Measurements from ENCODE around the gene HEATR5A. TPM values are rescaled to one million over a fixed set of nuclear protein-coding genes. Genes with fewer than 3 reads are reported as not detected.
"Not testable (repeated sequence)": the region's sequence is repeated elsewhere in the genome, so short reads cannot be mapped to it uniquely, and the experiment has no call there.

HEATR5A gene
- polyA plus RNA-seq, 1 of the 3 experiments (the other 2 are of a cell fraction), result 7.1 TPM

DNA sequence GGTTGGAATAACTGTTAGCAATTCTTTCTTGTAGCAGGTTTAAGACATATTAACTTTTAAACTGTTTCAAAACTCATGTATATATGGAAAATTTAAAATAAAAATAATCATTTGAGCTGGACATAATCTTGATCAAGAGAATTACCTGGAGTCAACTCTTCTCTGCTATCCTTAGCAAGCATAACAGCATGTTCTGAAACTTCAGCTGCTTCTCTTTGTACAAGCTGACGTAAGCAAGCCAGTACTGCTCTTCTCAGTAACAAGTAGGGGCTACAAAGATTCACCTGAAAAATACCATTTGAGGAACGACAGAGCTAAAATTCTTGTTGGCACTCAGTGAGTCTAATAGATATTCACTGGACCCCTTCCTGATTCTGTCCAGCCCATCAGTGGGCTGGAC is 83.0 kb downstream of the HEATR5A start:
- Histone ChIP-seq H3K27ac (ENCODE audit: low read depth in 2 of 2, low read length in 1 of 2) (no peak overlapping the region), H4K20me1 (ENCODE audit: insufficient read depth) (no peaks in the 10 kb centered on the region), H3K36me3 (replicated peaks in 1 of 2; ENCODE audit: control insufficient read depth in 1 of 2, insufficient read depth in 2 of 2, low read length in 1 of 2) (peaks cover 19 to 37% of the 10 kb centered on the region in 2 experiments), H3K9me3 (no peaks in the 10 kb centered on the region), H3K27me3 (ENCODE audit: insufficient read depth) (no peaks in the 10 kb centered on the region), H3F3A (replicated peaks; ENCODE audit: insufficient read depth) (peaks cover 10% of the 10 kb centered on the region), H3K4me1 (ENCODE audit: control insufficient read depth in 1 of 2, insufficient read depth in 2 of 2, low read depth in 1 of 2, low read length in 1 of 2) (no peaks in the 10 kb centered on the region; a peak in 1 of 4 replicates), H2AFZ (ENCODE audit: low read depth) (no peak overlapping the region), H3K9me2 (no peaks in the 10 kb centered on the region), H3K79me2 (ENCODE audit: insufficient read depth) (no peaks in the 10 kb centered on the region), H3K4me3 (ENCODE audit: low read depth in 2 of 2, low read length in 1 of 2) (no peak overlapping the region), H3K4me2 (no peak overlapping the region), H3K9ac (no peak overlapping the region)
- no peak for DNase-seq
- TF ChIP-seq RXRA (IDR thresholded peaks at IDR 0.05; ENCODE audit: borderline replicate concordance, low read depth) (no peak), TAF1 (IDR thresholded peaks at IDR 0.05; ENCODE audit: borderline replicate concordance, low read depth, low read length) (no peak), FOSL2 (IDR thresholded peaks at IDR 0.05; ENCODE audit: borderline replicate concordance, low read depth) (no peak), RCOR1 (IDR thresholded peaks at IDR 0.05; ENCODE audit: low read length) (no peak)
- TF ChIP-seq, protein P1, sequence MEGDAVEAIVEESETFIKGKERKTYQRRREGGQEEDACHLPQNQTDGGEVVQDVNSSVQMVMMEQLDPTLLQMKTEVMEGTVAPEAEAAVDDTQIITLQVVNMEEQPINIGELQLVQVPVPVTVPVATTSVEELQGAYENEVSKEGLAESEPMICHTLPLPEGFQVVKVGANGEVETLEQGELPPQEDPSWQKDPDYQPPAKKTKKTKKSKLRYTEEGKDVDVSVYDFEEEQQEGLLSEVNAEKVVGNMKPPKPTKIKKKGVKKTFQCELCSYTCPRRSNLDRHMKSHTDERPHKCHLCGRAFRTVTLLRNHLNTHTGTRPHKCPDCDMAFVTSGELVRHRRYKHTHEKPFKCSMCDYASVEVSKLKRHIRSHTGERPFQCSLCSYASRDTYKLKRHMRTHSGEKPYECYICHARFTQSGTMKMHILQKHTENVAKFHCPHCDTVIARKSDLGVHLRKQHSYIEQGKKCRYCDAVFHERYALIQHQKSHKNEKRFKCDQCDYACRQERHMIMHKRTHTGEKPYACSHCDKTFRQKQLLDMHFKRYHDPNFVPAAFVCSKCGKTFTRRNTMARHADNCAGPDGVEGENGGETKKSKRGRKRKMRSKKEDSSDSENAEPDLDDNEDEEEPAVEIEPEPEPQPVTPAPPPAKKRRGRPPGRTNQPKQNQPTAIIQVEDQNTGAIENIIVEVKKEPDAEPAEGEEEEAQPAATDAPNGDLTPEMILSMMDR (IDR thresholded peaks at IDR 0.05), result no peak
- TF ChIP-seq, protein P2, sequence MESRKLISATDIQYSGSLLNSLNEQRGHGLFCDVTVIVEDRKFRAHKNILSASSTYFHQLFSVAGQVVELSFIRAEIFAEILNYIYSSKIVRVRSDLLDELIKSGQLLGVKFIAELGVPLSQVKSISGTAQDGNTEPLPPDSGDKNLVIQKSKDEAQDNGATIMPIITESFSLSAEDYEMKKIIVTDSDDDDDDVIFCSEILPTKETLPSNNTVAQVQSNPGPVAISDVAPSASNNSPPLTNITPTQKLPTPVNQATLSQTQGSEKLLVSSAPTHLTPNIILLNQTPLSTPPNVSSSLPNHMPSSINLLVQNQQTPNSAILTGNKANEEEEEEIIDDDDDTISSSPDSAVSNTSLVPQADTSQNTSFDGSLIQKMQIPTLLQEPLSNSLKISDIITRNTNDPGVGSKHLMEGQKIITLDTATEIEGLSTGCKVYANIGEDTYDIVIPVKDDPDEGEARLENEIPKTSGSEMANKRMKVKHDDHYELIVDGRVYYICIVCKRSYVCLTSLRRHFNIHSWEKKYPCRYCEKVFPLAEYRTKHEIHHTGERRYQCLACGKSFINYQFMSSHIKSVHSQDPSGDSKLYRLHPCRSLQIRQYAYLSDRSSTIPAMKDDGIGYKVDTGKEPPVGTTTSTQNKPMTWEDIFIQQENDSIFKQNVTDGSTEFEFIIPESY (IDR thresholded peaks at IDR 0.05; ENCODE audit: borderline replicate concordance, low read depth), result no peak
- TF ChIP-seq, protein P3, sequence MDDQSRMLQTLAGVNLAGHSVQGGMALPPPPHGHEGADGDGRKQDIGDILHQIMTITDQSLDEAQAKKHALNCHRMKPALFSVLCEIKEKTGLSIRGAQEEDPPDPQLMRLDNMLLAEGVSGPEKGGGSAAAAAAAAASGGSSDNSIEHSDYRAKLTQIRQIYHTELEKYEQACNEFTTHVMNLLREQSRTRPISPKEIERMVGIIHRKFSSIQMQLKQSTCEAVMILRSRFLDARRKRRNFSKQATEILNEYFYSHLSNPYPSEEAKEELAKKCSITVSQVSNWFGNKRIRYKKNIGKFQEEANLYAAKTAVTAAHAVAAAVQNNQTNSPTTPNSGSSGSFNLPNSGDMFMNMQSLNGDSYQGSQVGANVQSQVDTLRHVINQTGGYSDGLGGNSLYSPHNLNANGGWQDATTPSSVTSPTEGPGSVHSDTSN (IDR thresholded peaks at IDR 0.05), result no peak
- CTCF ChIA-PET, result interaction anchor here (1.7 kb wide), 1 partner anchor 130 kb away, joined by 5 read pairs; the partner anchor contains the start of gene HECTD1
- POLR2A ChIA-PET, result no interaction called here
- 77% methylated on average over 2 of the region's 2 CpGs for WGBS (ENCODE audit: low lambda C conversion rate)

DNA sequence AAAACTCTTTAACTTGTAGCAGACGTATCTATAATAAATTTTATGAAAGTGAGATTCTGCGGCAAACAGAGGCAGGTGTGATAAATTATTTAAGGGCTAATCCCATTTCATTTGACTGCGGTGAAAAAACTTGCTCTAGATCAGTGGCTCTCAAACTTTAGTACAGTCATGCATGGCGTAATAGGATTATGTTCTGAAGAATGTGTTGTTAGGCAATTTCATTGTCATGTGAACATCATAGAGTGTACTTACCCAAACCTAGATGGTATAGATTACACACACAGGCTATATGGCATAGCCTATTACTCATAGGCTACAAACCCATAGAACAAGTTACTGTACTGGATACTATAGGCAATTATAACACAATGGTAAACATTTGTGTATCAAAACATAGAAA is 83.7 kb downstream of the HEATR5A start:
- H3K36me3 ChIP-seq (replicated peaks in 1 of 2; ENCODE audit: control insufficient read depth in 1 of 2, insufficient read depth in 2 of 2, low read length in 1 of 2), result peaks cover 19 to 38% of the 10 kb centered on the region in 2 experiments
- no peaks in the 10 kb centered on the region; a peak in 1 of 4 replicates for H3K4me1 ChIP-seq (ENCODE audit: control insufficient read depth in 1 of 2, insufficient read depth in 2 of 2, low read depth in 1 of 2, low read length in 1 of 2)
- H3K79me2 ChIP-seq (ENCODE audit: insufficient read depth), result no peaks in the 10 kb centered on the region
- H4K20me1 ChIP-seq (ENCODE audit: insufficient read depth), result no peaks in the 10 kb centered on the region
- no peak for TF ChIP-seq RCOR1 (IDR thresholded peaks at IDR 0.05; ENCODE audit: low read length)
- POLR2A ChIA-PET, result no interaction called here
- H3K9ac ChIP-seq, result no peak overlapping the region
- peaks cover 10% of the 10 kb centered on the region for H3F3A ChIP-seq (replicated peaks; ENCODE audit: insufficient read depth)
- no peak overlapping the region for H3K4me2 ChIP-seq
- 96% methylated on average over 4 of the region's 4 CpGs for WGBS (ENCODE audit: low lambda C conversion rate)
- H3K9me2 ChIP-seq, result no peaks in the 10 kb centered on the region
- no peak overlapping the region for H3K27ac ChIP-seq (ENCODE audit: low read depth in 2 of 2, low read length in 1 of 2)
- H3K9me3 ChIP-seq, result no peaks in the 10 kb centered on the region
- no peak overlapping the region for H3K4me3 ChIP-seq (ENCODE audit: low read depth in 2 of 2, low read length in 1 of 2)
- no peak for DNase-seq
- H2AFZ ChIP-seq (ENCODE audit: low read depth), result no peak overlapping the region
- H3K27me3 ChIP-seq (ENCODE audit: insufficient read depth), result no peaks in the 10 kb centered on the region
- CTCF ChIA-PET, result interaction anchor here (1.7 kb wide), 1 partner anchor 129 kb away, joined by 5 read pairs; the partner anchor contains the start of gene HECTD1

DNA sequence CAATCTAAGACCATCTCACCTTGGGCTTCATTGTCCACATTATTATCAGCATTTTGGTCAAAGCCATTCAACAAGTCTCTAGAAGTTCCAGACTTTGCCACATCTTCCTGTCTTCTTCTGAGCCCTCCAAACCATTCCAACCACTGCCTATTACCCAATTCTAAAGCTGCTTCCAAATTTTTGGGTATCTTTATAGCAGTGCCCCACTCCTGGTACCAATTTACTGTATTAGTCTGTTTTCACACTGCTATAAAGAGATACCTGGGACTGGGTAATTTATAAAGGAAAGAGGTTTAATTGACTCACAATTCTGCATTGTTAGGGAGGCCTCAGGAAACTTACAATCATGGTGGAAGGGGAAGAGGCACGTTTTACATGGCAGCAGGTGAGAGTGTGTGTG is 89.0 kb downstream of the HEATR5A start:
- H3K79me2 ChIP-seq (ENCODE audit: insufficient read depth); POLR2A ChIA-PET; H3K4me2 ChIP-seq; H3K27ac ChIP-seq (ENCODE audit: low read depth in 2 of 2, low read length in 1 of 2); H3F3A ChIP-seq (replicated peaks; ENCODE audit: insufficient read depth); H2AFZ ChIP-seq (ENCODE audit: low read depth); H3K4me3 ChIP-seq (ENCODE audit: low read depth in 2 of 2, low read length in 1 of 2); DNase-seq; H3K27me3 ChIP-seq (ENCODE audit: insufficient read depth); H3K9me2 ChIP-seq; H3K9ac ChIP-seq; H3K4me1 ChIP-seq (ENCODE audit: control insufficient read depth in 1 of 2, insufficient read depth in 2 of 2, low read depth in 1 of 2, low read length in 1 of 2); H4K20me1 ChIP-seq (ENCODE audit: insufficient read depth); H3K9me3 ChIP-seq; CTCF ChIA-PET: not testable (repeated sequence)
- 50% methylated on average over 1 of the region's 1 CpG for whole genome bisulfite sequencing (ENCODE audit: low lambda C conversion rate)
- H3K36me3 ChIP-seq (replicated peaks in 1 of 2; ENCODE audit: control insufficient read depth in 1 of 2, insufficient read depth in 2 of 2, low read length in 1 of 2), result peaks cover 0 to 41% of the 10 kb centered on the region in 2 experiments

DNA sequence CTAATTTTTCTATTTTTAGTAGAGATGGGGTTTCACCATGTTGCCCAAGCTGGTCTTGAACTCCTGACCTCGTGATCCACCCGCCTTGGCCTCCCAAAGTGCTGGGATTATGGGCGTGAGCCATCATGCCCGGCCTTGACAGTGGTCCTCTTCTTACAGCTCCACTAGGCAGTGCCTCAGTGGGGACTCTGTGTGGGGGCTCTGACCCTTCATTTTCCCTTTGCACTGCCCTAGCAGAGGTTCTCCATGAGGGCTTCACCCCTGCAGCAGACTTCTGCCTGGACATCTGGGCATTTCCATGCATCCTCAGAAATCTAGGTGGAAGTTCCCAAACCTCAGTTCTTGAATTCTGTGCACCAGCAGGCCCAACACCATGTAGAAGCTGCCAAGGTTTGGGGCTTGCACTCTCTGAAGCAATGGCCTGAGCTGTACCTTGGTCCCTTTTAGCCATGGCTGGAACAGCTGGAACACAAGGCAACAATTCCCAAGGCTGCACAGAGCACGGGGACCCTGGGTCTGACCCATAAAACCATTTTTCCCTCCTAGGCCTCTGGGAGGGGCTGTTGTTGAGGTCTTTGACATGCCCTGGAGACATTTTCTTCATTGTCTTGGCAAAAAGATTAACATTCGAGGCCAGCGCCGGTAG is 90.4 kb downstream of the HEATR5A start:
- H3K9me2 ChIP-seq; DNase-seq; CTCF ChIA-PET; POLR2A ChIA-PET; H3K79me2 ChIP-seq (ENCODE audit: insufficient read depth); H3F3A ChIP-seq (replicated peaks; ENCODE audit: insufficient read depth); H2AFZ ChIP-seq (ENCODE audit: low read depth); H3K27me3 ChIP-seq (ENCODE audit: insufficient read depth); H3K4me3 ChIP-seq (ENCODE audit: low read depth in 2 of 2, low read length in 1 of 2); H3K9me3 ChIP-seq; H4K20me1 ChIP-seq (ENCODE audit: insufficient read depth); H3K27ac ChIP-seq (ENCODE audit: low read depth in 2 of 2, low read length in 1 of 2); H3K4me1 ChIP-seq (ENCODE audit: control insufficient read depth in 1 of 2, insufficient read depth in 2 of 2, low read depth in 1 of 2, low read length in 1 of 2); H3K9ac ChIP-seq; H3K4me2 ChIP-seq: not testable (repeated sequence)
- 92% methylated on average over 8 of the region's 8 CpGs for WGBS (ENCODE audit: low lambda C conversion rate)
- H3K36me3 ChIP-seq (replicated peaks in 1 of 2; ENCODE audit: control insufficient read depth in 1 of 2, insufficient read depth in 2 of 2, low read length in 1 of 2), result peaks cover 0 to 39% of the 10 kb centered on the region in 2 experiments
